AG04450 (cell line): ENCODE results near the gene HACL1. TPM values are rescaled to one million over a fixed set of nuclear protein-coding genes. Genes with fewer than 3 reads are reported as not detected.

ENCODE experiments used
- CTCF ChIA-PET: fragments of 300-600, 350-600 bp; formaldehyde crosslinking; extraction: SDS; loops from one replicate; lab custom pipeline; 2022; ENCODE audit warnings: antibody characterized with exemption, inconsistent platforms; lab: Charles Lee
- POLR2A ChIA-PET: fragments of 350-600 bp; formaldehyde crosslinking; extraction: SDS; loops from one replicate; lab custom pipeline; 2021; ENCODE audit warnings: antibody characterized with exemption, inconsistent platforms; lab: Yijun Ruan, JAX
- DNase-seq: peaks from one replicate; pipeline ENCODE4 v3.0.0-alpha.2; 2011; ENCODE audit warnings: low read depth, low spot score
- H3K27ac ChIP-seq: one replicate; pipeline ENCODE4 v1.5.1; 2012; ENCODE audit warnings: low read depth, low read length, control low read depth
- H3K27me3 ChIP-seq: one replicate; pipeline ENCODE4 v1.6.0; 2012; ENCODE audit warnings: low read length; ENCODE audit not compliant: control insufficient read depth, insufficient read depth
- H3K4me3 ChIP-seq: 2 replicates; pipeline ENCODE4 v1.5.1; 2011; ENCODE audit warnings: mild to moderate bottlenecking, low read depth, low read length, control low read depth
- H3K9me3 ChIP-seq: 2 replicates; pipeline ENCODE4 v1.5.1; 2012; ENCODE audit warnings: low read length; ENCODE audit not compliant: control insufficient read depth, insufficient read depth
- CTCF ChIP-seq: IDR thresholded peaks from 2 replicates; pipeline ENCODE4 v1.5.1; 2011; ENCODE audit warnings: low read depth, low read length, control low read depth, inconsistent platforms
- polyA plus RNA-seq: library from polyadenylated mRNA; depleted of rRNA; stranded (reverse); fragments of >200 nt; gene quantifications from 2 replicates; pipeline ENCODE4 v1.2.3, GENCODE V29; 2011

Gene HACL1
- polyA plus RNA-seq, 1 experiment, result 22.0 TPM

- TF ChIP-seq CTCF, result no peak
- Histone ChIP-seq H3K27me3 (peaks cover 8% of the 10 kb centered on the region), H3K9me3 (no peaks in the 10 kb centered on the region), H3K4me3 (no peak overlapping the region), H3K27ac (no peak overlapping the region)
- ChIA-PET POLR2A (no interaction called here), CTCF (no interaction called here)
- no peak for DNase-seq
These were observed 81.2 kb downstream of the HACL1 start for GRCh38 chr3:15520185-15520584.

GRCh38 chr3:15519096-15519495, 82.3 kb downstream of the HACL1 start:
- no peak for DNase-seq
- ChIA-PET CTCF (interaction anchor here (0.6 to 1.1 kb wide), 3 partner anchors 23 to 418 kb away, joined by 3 to 5 read pairs (median 3); no protein-coding TSS in a partner anchor), POLR2A (no interaction called here)
- H3K9me3 ChIP-seq, result no peaks in the 10 kb centered on the region
- no peak overlapping the region for H3K4me3 ChIP-seq
- peaks cover 8% of the 10 kb centered on the region for H3K27me3 ChIP-seq
- H3K27ac ChIP-seq, result no peak overlapping the region
- no peak for TF ChIP-seq CTCF

GRCh38 chr3:15514663-15515340, 86.6 kb downstream of the HACL1 start:
- POLR2A ChIA-PET, result no interaction called here
- no peak for DNase-seq
- no peak for TF ChIP-seq CTCF
- H3K27ac ChIP-seq, result no peak overlapping the region
- peaks cover 20% of the 10 kb centered on the region for H3K27me3 ChIP-seq
- CTCF ChIA-PET, result no interaction called here
- H3K4me3 ChIP-seq, result no peak overlapping the region
- H3K9me3 ChIP-seq, result no peaks in the 10 kb centered on the region

- H3K27me3 ChIP-seq, result peaks cover 18% of the 10 kb centered on the region
- H3K9me3 ChIP-seq, result no peaks in the 10 kb centered on the region
- no peak overlapping the region for H3K4me3 ChIP-seq
- POLR2A ChIA-PET, result no interaction called here
- TF ChIP-seq CTCF, result no peak
- no peak for DNase-seq
- CTCF ChIA-PET, result no interaction called here
- no peak overlapping the region for H3K27ac ChIP-seq
These were observed 87.3 kb downstream of the HACL1 start for GRCh38 chr3:15513810-15514662.

GRCh38 chr3:15513116-15513515, 88.3 kb downstream of the HACL1 start:
- TF ChIP-seq CTCF, result no peak
- POLR2A ChIA-PET, result no interaction called here
- H3K27ac ChIP-seq, result no peak overlapping the region
- CTCF ChIA-PET, result no interaction called here
- peaks cover 16% of the 10 kb centered on the region for H3K27me3 ChIP-seq
- DNase-seq, result no peak
- H3K9me3 ChIP-seq, result no peaks in the 10 kb centered on the region
- no peak overlapping the region for H3K4me3 ChIP-seq
